ENCODE measurements around the gene MAGEB1.

Gene MAGEB1

DNA sequence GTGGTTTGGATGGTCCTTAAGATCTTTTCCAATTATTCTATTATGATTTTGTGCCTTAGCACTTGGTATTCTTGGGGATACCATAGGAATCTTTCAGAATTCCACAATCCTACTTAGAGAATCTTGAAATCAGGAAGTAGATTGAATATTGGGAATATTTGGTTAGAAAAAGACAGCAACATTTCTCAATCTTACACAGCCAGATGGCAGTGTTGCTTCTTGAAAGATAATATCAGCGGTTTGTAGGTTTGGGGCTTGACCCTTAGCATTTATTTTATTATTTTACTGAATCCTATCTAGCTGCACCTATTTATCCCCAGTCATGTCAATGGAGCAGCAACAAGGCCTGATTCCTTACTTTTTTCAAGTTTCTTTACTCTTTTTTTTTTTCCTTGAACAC, 28.6 kb downstream of the MAGEB1 start:
- peaks cover 2% of the 10 kb centered on the region for H3K27me3 ChIP-seq (ENCODE audit: insufficient read depth, poor library complexity, severe bottlenecking)
- H3K4me3 ChIP-seq (replicated peaks; ENCODE audit: insufficient read depth, low read length), result no peak overlapping the region
- TF ChIP-seq, protein P1, sequence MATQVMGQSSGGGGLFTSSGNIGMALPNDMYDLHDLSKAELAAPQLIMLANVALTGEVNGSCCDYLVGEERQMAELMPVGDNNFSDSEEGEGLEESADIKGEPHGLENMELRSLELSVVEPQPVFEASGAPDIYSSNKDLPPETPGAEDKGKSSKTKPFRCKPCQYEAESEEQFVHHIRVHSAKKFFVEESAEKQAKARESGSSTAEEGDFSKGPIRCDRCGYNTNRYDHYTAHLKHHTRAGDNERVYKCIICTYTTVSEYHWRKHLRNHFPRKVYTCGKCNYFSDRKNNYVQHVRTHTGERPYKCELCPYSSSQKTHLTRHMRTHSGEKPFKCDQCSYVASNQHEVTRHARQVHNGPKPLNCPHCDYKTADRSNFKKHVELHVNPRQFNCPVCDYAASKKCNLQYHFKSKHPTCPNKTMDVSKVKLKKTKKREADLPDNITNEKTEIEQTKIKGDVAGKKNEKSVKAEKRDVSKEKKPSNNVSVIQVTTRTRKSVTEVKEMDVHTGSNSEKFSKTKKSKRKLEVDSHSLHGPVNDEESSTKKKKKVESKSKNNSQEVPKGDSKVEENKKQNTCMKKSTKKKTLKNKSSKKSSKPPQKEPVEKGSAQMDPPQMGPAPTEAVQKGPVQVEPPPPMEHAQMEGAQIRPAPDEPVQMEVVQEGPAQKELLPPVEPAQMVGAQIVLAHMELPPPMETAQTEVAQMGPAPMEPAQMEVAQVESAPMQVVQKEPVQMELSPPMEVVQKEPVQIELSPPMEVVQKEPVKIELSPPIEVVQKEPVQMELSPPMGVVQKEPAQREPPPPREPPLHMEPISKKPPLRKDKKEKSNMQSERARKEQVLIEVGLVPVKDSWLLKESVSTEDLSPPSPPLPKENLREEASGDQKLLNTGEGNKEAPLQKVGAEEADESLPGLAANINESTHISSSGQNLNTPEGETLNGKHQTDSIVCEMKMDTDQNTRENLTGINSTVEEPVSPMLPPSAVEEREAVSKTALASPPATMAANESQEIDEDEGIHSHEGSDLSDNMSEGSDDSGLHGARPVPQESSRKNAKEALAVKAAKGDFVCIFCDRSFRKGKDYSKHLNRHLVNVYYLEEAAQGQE (IDR thresholded peaks at IDR 0.05; ENCODE audit: insufficient replicate concordance, low read depth), result no peak
- no peak for TF ChIP-seq GABPA (IDR thresholded peaks at IDR 0.05; ENCODE audit: low read depth)
- TF ChIP-seq POLR2AphosphoS5 (IDR thresholded peaks at IDR 0.05; ENCODE audit: low read depth), result no peak
- no peak for TF ChIP-seq SPI1 (IDR thresholded peaks at IDR 0.05; ENCODE audit: borderline replicate concordance, low read depth)
- TF ChIP-seq, protein P2, sequence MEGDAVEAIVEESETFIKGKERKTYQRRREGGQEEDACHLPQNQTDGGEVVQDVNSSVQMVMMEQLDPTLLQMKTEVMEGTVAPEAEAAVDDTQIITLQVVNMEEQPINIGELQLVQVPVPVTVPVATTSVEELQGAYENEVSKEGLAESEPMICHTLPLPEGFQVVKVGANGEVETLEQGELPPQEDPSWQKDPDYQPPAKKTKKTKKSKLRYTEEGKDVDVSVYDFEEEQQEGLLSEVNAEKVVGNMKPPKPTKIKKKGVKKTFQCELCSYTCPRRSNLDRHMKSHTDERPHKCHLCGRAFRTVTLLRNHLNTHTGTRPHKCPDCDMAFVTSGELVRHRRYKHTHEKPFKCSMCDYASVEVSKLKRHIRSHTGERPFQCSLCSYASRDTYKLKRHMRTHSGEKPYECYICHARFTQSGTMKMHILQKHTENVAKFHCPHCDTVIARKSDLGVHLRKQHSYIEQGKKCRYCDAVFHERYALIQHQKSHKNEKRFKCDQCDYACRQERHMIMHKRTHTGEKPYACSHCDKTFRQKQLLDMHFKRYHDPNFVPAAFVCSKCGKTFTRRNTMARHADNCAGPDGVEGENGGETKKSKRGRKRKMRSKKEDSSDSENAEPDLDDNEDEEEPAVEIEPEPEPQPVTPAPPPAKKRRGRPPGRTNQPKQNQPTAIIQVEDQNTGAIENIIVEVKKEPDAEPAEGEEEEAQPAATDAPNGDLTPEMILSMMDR (IDR thresholded peaks at IDR 0.05; ENCODE audit: insufficient read depth, low read length), result no peak
- no peak overlapping the region for H3K27ac ChIP-seq (replicated peaks)
- DNase-seq (ENCODE audit: low read depth in 1 of 2, low spot score in 1 of 2), result no peak

DNA sequence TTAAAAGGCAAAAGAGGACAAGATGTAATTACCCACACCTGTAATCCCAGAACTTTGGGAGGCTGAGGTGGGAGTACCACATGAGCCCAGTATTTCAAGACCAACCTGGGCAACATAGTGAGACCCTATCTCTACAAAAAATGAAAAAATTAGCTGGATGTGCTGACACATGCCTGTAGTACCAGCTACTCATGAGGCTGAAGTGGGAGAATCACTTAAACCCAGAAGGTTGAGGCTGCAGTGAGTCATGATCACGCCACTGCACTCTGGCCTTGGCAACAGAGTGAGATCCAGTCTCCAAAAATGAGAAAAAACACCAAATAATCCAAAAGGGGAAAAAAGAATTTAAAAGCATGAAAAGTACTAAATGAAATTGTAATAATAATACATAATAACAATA, 31.4 kb downstream of the MAGEB1 start:
- TF ChIP-seq, protein P1 (IDR thresholded peaks at IDR 0.05; ENCODE audit: insufficient replicate concordance, low read depth), result no peak
- TF ChIP-seq, protein P2 (IDR thresholded peaks at IDR 0.05; ENCODE audit: insufficient read depth, low read length), result no peak
- TF ChIP-seq POLR2AphosphoS5 (IDR thresholded peaks at IDR 0.05; ENCODE audit: low read depth) (no peak), SPI1 (IDR thresholded peaks at IDR 0.05; ENCODE audit: borderline replicate concordance, low read depth) (no peak), GABPA (IDR thresholded peaks at IDR 0.05; ENCODE audit: low read depth) (no peak)
- no peak overlapping the region for H3K4me3 ChIP-seq (replicated peaks; ENCODE audit: insufficient read depth, low read length)

DNA sequence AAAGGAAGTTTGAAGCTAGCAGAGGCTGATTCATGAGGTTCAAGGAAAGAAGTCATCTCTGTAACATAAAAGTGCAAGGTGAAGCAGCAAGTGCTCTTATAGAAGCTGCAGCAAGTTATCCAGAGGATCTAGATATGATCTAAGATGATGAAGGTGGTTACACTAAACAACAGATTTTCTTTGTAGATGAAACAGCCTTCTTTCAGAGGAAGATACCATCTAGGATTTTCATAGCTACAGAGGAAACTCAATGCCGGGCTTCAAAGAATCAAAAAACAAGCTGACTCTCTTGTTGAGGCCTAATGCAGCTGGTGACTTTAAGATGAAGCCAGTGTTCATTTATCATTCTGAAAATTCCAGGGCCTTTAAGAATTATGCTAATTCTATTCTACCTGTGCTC, 33.5 kb downstream of the MAGEB1 start:
- H3K27ac ChIP-seq (replicated peaks), result no peak overlapping the region
- TF ChIP-seq POLR2AphosphoS5 (IDR thresholded peaks at IDR 0.05; ENCODE audit: low read depth), result no peak
- no peak for TF ChIP-seq GABPA (IDR thresholded peaks at IDR 0.05; ENCODE audit: low read depth)
- peaks cover 2% of the 10 kb centered on the region for H3K27me3 ChIP-seq (ENCODE audit: insufficient read depth, poor library complexity, severe bottlenecking)
- no peak for DNase-seq (ENCODE audit: low read depth in 1 of 2, low spot score in 1 of 2)
- H3K4me3 ChIP-seq (replicated peaks; ENCODE audit: insufficient read depth, low read length), result no peak overlapping the region

More for the DNA sequence above, 31.4 kb downstream of the MAGEB1 start:
- no peak for DNase-seq (ENCODE audit: low read depth in 1 of 2, low spot score in 1 of 2)
- no peak overlapping the region for H3K27ac ChIP-seq (replicated peaks)
- H3K27me3 ChIP-seq (ENCODE audit: insufficient read depth, poor library complexity, severe bottlenecking), result peaks cover 2% of the 10 kb centered on the region

DNA sequence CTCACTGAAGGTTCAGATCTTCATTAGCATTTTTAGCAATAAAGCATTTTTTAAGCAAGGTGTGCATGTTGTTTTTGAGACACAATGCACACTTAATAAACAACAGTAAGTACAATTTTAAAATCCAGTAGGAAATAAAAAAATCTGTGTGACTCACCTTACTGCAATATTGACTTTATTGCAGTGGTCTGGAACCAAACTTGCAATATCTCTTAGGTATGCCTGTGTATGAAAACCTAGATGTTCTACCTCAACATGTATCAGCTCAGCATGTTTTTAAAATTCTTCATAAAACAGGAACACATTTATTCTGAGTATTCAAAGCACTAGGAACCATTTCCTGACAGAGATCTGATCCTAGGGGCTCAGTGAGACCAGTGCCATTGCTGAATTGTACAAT, 35.6 kb downstream of the MAGEB1 start:
- Histone ChIP-seq H3K4me3 (replicated peaks; ENCODE audit: insufficient read depth, low read length) (no peak overlapping the region), H3K27me3 (ENCODE audit: insufficient read depth, poor library complexity, severe bottlenecking) (peaks cover 2% of the 10 kb centered on the region), H3K27ac (replicated peaks) (no peak overlapping the region)
- DNase-seq (ENCODE audit: low read depth in 1 of 2, low spot score in 1 of 2), result no peak
- TF ChIP-seq GABPA (IDR thresholded peaks at IDR 0.05; ENCODE audit: low read depth), result no peak
- TF ChIP-seq, protein P2 (IDR thresholded peaks at IDR 0.05; ENCODE audit: insufficient read depth, low read length), result no peak
- TF ChIP-seq, protein P1 (IDR thresholded peaks at IDR 0.05; ENCODE audit: insufficient replicate concordance, low read depth), result no peak
- no peak for TF ChIP-seq POLR2AphosphoS5 (IDR thresholded peaks at IDR 0.05; ENCODE audit: low read depth)
- no peak for TF ChIP-seq SPI1 (IDR thresholded peaks at IDR 0.05; ENCODE audit: borderline replicate concordance, low read depth)
